Transverse colon (tissue), 4 donors: ENCODE results near the gene RAI14. TPM values are rescaled to one million over a fixed set of nuclear protein-coding genes. Genes with fewer than 3 reads are reported as not detected.
"Not testable (repeated sequence)": the region's sequence is repeated elsewhere in the genome, so short reads cannot be mapped to it uniquely, and the experiment has no call there.

Experiments
- DNase-seq: peaks from one replicate; pipeline ENCODE4 v3.0.0-alpha.2; 2019
- H3K27ac ChIP-seq, 4 donors: fragments of 200-600 bp; sonication (generic); 2 replicates each; pipeline ENCODE4 v1.5.1; 2016 to 2018; ENCODE audit warnings: inconsistent platforms in 4 of 4
- H3K27me3 ChIP-seq: fragments of 200-600 bp; sonication (generic); 2 replicates; pipeline ENCODE4 v1.5.1; 2017; ENCODE audit warnings: inconsistent platforms
- H3K36me3 ChIP-seq, 4 donors: fragments of 200-600 bp; sonication (generic); 2 replicates each; pipeline ENCODE4 v1.5.1; 2017 to 2019; ENCODE audit warnings: inconsistent platforms in 4 of 4
- H3K4me1 ChIP-seq, 4 donors: fragments of 200-600 bp; sonication (generic); 2 replicates each; pipeline ENCODE4 v1.5.1; 2017 to 2020; ENCODE audit warnings: inconsistent platforms in 4 of 4
- H3K4me3 ChIP-seq, 4 donors: fragments of 200-600 bp; sonication (generic); 1 replicate in 1 of 4; 2 replicates in 3 of 4; pipeline versions ENCODE4 v1.5.1 to v1.6.1; 2017 to 2019; ENCODE audit warnings: inconsistent platforms in 4 of 4
- H3K9me3 ChIP-seq, 2 donors: fragments of 200-600 bp; sonication (generic); 2 replicates each; pipeline ENCODE4 v1.5.1; 2017 to 2019; ENCODE audit warnings: inconsistent platforms in 2 of 2
- CTCF ChIP-seq, 5 experiments: fragments of 200-600 bp in 3 of 5; fragments of 450-650 bp in 2 of 5; sonication (generic) in 3 of 5; IDR thresholded peaks; 1 replicate in 2 of 5; 2 replicates in 3 of 5; pipeline ENCODE4 v1.5.1; 2016 to 2017; ENCODE audit warnings: antibody characterized with exemption in 5 of 5, inconsistent platforms in 3 of 5, mild to moderate bottlenecking in 2 of 5, moderate library complexity in 1 of 5
- EP300 ChIP-seq: sonication (generic); formaldehyde crosslinking; IDR thresholded peaks from one replicate; pipeline ENCODE4 v1.6.1; 2017; ENCODE audit warnings: antibody characterized with exemption, low read depth
- POLR2A ChIP-seq: fragments of 450-650 bp; IDR thresholded peaks from one replicate; pipeline ENCODE4 v1.6.1; 2016; ENCODE audit warnings: antibody characterized with exemption, mild to moderate bottlenecking, moderate library complexity
- POLR2AphosphoS5 ChIP-seq, 3 donors: sonication (generic); formaldehyde crosslinking; IDR thresholded peaks; one replicate each; pipeline ENCODE4 v1.6.1; 2016; ENCODE audit warnings: antibody characterized with exemption in 3 of 3
- WGBS, 2 donors: methylation state at CpG; one replicate each; pipeline ENCODE4 v1.1.5; 2018; ENCODE audit warnings: low coverage in 1 of 2; 5-methylcytosine and 5-hydroxymethylcytosine counted together
- in situ Hi-C, 4 donors: fragments of 200-750 bp; cut with MboI; loops; one replicate each; pipeline versions ENCODE4 v1.15.0 to v1.15.1; 2017; ENCODE audit warnings: low sequenced_read_pairs in 3 of 4, low pct_ligation_motif_present in 1 of 4, low pct_unique_long_range_greater_than_20kb in 1 of 4
- intact Hi-C: fragments of 100-400 bp; cut with DNase I; formaldehyde crosslinking; loops from one replicate; pipeline ENCODE4 v1.15.1; 2023; ENCODE audit warnings: low total_unique reads
- total RNA-seq, 4 donors: library from RNA; depleted of rRNA; stranded (reverse); fragments of >200 nt; gene quantifications; one replicate each; pipeline ENCODE4 v1.1.0, GENCODE V29; 2016

The RAI14 gene
- total RNA-seq, 4 donors from 2014 or later: 13.9 to 18.3 (median 15.3) TPM

- intact Hi-C loops: no loop called here
- no peak for DNase-seq
- TF ChIP-seq POLR2AphosphoS5 (IDR thresholded peaks at IDR 0.05) (no peak), EP300 (no peak), POLR2A (no peak), CTCF (IDR thresholded peaks at IDR 0.05) (no peak)
- no peaks in the 10 kb centered on the region for H3K9me3 ChIP-seq
- H3K36me3 ChIP-seq: no peaks in the 10 kb centered on the region
- WGBS, 2 donors: 80 to 90% methylated on average over 1 to 3 of the region's 3 CpGs
- peaks cover 3 to 18% (median 7%) of the 10 kb centered on the region in 4 donors for H3K4me1 ChIP-seq
- H3K27me3 ChIP-seq: no peaks in the 10 kb centered on the region
- in situ Hi-C loops: no loop called here
- no peak overlapping the region for H3K4me3 ChIP-seq
- H3K27ac ChIP-seq: no peak overlapping the region
Measured at GRCh38 chr5:34758514-34758913, 102.4 kb downstream of the RAI14 start.

- H3K27ac ChIP-seq, H3K9me3 ChIP-seq, intact Hi-C loops, in situ Hi-C loops, H3K27me3 ChIP-seq, H3K36me3 ChIP-seq, DNase-seq, H3K4me3 ChIP-seq: not testable (repeated sequence)
- H3K4me1 ChIP-seq: peaks cover 3 to 18% (median 7%) of the 10 kb centered on the region in 4 donors
- WGBS, 2 donors: 77 to 100% methylated on average over 1 to 5 of the region's 5 CpGs
Measured at GRCh38 chr5:34759213-34759612, 103.1 kb downstream of the RAI14 start.

GRCh38 chr5:34765662-34766061, 109.5 kb downstream of the RAI14 start:
- in situ Hi-C loops (no loop called here), intact Hi-C loops (no loop called here)
- Histone ChIP-seq H3K36me3 (no peaks in the 10 kb centered on the region), H3K4me1 (peaks cover 0 to 5% (median 0%) of the 10 kb centered on the region in 4 donors), H3K27ac (no peak overlapping the region), H3K9me3 (no peaks in the 10 kb centered on the region), H3K27me3 (no peaks in the 10 kb centered on the region), H3K4me3 (no peak overlapping the region)
- no peak for DNase-seq
- TF ChIP-seq CTCF (IDR thresholded peaks at IDR 0.05) (no peak), POLR2A (no peak)
- 94% methylated on average over 1 of the region's 1 CpG; no CpG with 5 or more reads in 1 of the 2 donors for WGBS, 2 donors

DNA sequence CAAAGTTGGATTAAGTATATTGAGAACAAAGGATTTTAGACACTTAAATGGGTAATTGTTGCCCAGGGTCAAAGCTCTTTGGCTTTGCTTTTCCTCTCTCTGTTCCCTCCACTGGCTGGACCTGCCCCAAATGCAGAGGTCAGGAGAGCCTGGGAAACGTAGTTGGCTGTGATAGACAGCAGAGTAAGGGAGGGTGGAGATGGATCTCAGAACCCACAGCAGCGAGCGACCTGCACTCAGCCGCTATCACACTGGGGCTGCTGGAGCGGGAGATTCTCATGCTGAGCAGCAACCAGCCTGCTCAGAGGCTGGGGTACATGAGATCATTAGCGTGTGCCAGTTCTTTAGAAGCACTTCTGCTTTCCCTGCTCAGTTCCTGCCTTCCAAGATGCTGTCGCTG, 111.1 kb downstream of the RAI14 start:
- Histone ChIP-seq H3K4me3 (no peak overlapping the region), H3K27me3 (no peaks in the 10 kb centered on the region), H3K27ac (no peak overlapping the region), H3K9me3 (no peaks in the 10 kb centered on the region), H3K4me1 (peaks cover 0 to 5% (median 0%) of the 10 kb centered on the region in 4 donors), H3K36me3 (no peaks in the 10 kb centered on the region)
- in situ Hi-C loops (no loop called here), intact Hi-C loops (no loop called here)
- no peak for DNase-seq
- 87% methylated on average over 7 of the region's 7 CpGs; no CpG with 5 or more reads in 1 of the 2 donors for WGBS, 2 donors
- no peak for TF ChIP-seq POLR2A
- no peak for TF ChIP-seq POLR2AphosphoS5 (IDR thresholded peaks at IDR 0.05)
- no peak for TF ChIP-seq CTCF (IDR thresholded peaks at IDR 0.05)
- TF ChIP-seq EP300: no peak

DNA sequence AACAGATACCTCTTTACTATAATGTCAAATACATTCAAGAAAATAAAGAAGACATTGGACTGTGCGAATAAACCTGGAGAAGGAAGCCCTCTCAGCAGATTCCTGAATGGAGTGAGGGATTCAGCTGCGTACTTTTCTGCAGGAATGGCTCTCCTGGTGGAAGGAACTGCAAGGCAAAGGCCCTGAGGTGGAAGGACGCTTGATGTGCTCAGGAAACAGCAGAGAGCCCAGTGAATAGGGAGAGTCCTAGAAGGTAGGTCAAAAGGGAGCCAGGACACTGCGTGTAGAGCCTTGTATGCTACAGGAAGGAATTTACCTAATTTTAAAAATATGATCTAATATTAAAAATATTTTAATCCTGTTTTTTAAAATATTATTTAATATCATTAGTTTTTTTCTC, 114.4 kb downstream of the RAI14 start:
- Histone ChIP-seq H3K36me3 (no peaks in the 10 kb centered on the region), H3K27ac (no peak overlapping the region), H3K27me3 (no peaks in the 10 kb centered on the region), H3K9me3 (no peaks in the 10 kb centered on the region), H3K4me3 (no peak overlapping the region), H3K4me1 (no peaks in the 10 kb centered on the region)
- WGBS, 2 donors: 86 to 89% methylated on average over 4 of the region's 4 CpGs
- no peak for DNase-seq
- TF ChIP-seq EP300: no peak
- TF ChIP-seq POLR2A: no peak
- no peak for TF ChIP-seq CTCF (IDR thresholded peaks at IDR 0.05)
- no peak for TF ChIP-seq POLR2AphosphoS5 (IDR thresholded peaks at IDR 0.05)
- in situ Hi-C loops (no loop called here), intact Hi-C loops (no loop called here)
